ENCODE measurements around the gene OGFR. TPM values are rescaled to one million over a fixed set of nuclear protein-coding genes. Genes with fewer than 3 reads are reported as not detected.

The OGFR gene
- total and polyA plus RNA-seq, 2 donors (not counting 1 experiment from before 2014, with no cell fraction given): 71.7 to 102 TPM

DNA sequence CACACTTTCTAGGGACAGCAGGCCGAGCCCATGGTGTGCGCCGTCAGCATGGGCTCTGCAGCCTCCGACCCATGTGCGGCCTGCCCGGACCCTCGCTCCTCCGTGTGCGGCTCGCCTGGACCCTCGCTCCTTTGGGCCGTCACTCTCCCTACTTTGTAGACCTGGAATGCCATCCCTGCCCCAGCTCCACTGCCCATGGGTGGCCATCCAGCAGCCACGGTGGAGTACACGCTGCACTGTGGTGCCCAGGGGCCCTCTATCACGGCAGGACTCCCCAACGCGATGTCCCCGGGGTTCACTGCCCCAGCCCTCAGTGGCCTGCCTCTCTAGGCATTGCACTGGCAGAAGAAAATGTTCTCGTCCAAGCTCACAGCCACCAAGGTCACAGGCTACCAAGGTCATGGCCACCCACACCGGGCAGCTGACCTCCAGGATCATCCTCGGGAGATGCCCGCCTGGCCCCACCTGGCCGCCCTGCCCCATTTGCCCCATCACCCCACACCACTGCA, 32.5 kb upstream of the OGFR start:
- Histone ChIP-seq H3K79me2 (ENCODE audit: control insufficient read depth, insufficient read depth, low read length) (no peaks in the 10 kb centered on the region), H3K27me3 (replicated peaks in 1 of 4; ENCODE audit: control extremely low read depth in 1 of 4, control insufficient read depth in 3 of 4, insufficient read depth in 4 of 4, low read length in 3 of 4) (no peaks in the 10 kb centered on the region), H3K4me2 (replicated peaks; ENCODE audit: low read depth, low read length, poor library complexity, severe bottlenecking) (no peak overlapping the region), H3K4me1 (ENCODE audit: control insufficient read depth in 2 of 2, insufficient read depth in 2 of 2, low read length in 2 of 2) (peaks cover 15 to 24% of the 10 kb centered on the region in 2 donors), H3K4me3 (ENCODE audit: control extremely low read depth in 1 of 5, extremely low read depth in 1 of 5, insufficient read depth in 1 of 5, low read depth in 2 of 5, low read length in 4 of 5) (no peak overlapping the region), H3K27ac (ENCODE audit: low read length in 2 of 2) (no peak overlapping the region), H2AFZ (ENCODE audit: insufficient read depth, low read depth, low read length, poor library complexity, severe bottlenecking) (no peak overlapping the region), H3K9me3 (ENCODE audit: control extremely low read depth in 1 of 3, control insufficient read depth in 2 of 3, insufficient read depth in 1 of 3, low read length in 2 of 3) (peaks cover 0 to 15% (median 0%) of the 10 kb centered on the region in 3 donors), H3K9ac (ENCODE audit: low read length) (no peak overlapping the region), H3K36me3 (replicated peaks in 1 of 2; ENCODE audit: control extremely low read depth in 1 of 2, control insufficient read depth in 1 of 2, extremely low read depth in 1 of 2, insufficient read depth in 2 of 2, low read length in 1 of 2) (no peaks in the 10 kb centered on the region), H4K20me1 (ENCODE audit: control insufficient read depth, insufficient read depth, low read length, poor library complexity, severe bottlenecking) (no peaks in the 10 kb centered on the region)
- no peak overlapping the region for H3K27ac Mint-ChIP-seq
- POLR2A ChIA-PET: no interaction called here
- no peak for ATAC-seq (ENCODE audit: low read depth)
- TF ChIP-seq EZH2 (IDR thresholded peaks at IDR 0.05; ENCODE audit: borderline replicate concordance, insufficient read depth, low read depth, low read length, poor library complexity, severe bottlenecking): no peak
- TF ChIP-seq, protein P1, sequence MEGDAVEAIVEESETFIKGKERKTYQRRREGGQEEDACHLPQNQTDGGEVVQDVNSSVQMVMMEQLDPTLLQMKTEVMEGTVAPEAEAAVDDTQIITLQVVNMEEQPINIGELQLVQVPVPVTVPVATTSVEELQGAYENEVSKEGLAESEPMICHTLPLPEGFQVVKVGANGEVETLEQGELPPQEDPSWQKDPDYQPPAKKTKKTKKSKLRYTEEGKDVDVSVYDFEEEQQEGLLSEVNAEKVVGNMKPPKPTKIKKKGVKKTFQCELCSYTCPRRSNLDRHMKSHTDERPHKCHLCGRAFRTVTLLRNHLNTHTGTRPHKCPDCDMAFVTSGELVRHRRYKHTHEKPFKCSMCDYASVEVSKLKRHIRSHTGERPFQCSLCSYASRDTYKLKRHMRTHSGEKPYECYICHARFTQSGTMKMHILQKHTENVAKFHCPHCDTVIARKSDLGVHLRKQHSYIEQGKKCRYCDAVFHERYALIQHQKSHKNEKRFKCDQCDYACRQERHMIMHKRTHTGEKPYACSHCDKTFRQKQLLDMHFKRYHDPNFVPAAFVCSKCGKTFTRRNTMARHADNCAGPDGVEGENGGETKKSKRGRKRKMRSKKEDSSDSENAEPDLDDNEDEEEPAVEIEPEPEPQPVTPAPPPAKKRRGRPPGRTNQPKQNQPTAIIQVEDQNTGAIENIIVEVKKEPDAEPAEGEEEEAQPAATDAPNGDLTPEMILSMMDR (IDR thresholded peaks at IDR 0.05): no peak
- CTCF ChIA-PET: no interaction called here
- no peak overlapping the region for H3K4me3 Mint-ChIP-seq
- intact Hi-C loops (cut with micrococcal nuclease): no loop called here
- no peak for DNase-seq
- H3K27me3 Mint-ChIP-seq: peaks cover 6% of the 10 kb centered on the region
- WGBS (ENCODE audit: insufficient coverage): 96% methylated on average over 23 of the region's 23 CpGs
- H3K4me1 Mint-ChIP-seq: peaks cover 19% of the 10 kb centered on the region
- H3K9me3 Mint-ChIP-seq (ENCODE audit: insufficient read depth): no peaks in the 10 kb centered on the region

DNA sequence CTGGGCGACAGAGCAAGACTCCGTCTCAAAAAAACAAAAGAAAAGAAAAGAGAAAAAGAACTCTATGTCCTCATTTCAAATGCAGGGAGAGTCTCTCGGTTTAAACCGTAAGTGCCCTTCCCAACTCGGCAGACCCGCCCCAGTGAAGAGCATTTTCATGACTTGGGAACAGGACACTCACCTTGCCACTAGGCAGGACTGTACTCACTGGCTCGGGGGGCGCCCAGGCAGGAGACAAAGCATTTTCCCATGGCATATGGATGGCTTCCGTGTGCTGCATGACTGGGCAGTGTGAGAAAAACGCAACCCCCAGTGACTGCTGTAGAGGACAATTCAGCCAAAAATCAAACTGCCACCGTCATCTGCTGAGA, 32.0 kb upstream of the OGFR start:
- POLR2A ChIA-PET: no interaction called here
- 93% methylated on average over 11 of the region's 11 CpGs for WGBS (ENCODE audit: insufficient coverage)
- peaks cover 0 to 20% (median 0%) of the 10 kb centered on the region in 3 donors for H3K9me3 ChIP-seq (ENCODE audit: control extremely low read depth in 1 of 3, control insufficient read depth in 2 of 3, insufficient read depth in 1 of 3, low read length in 2 of 3)
- intact Hi-C loops (cut with micrococcal nuclease): no loop called here
- no peak overlapping the region for H3K27ac ChIP-seq (ENCODE audit: low read length in 2 of 2)
- no peaks in the 10 kb centered on the region for H3K27me3 ChIP-seq (replicated peaks in 1 of 4; ENCODE audit: control extremely low read depth in 1 of 4, control insufficient read depth in 3 of 4, insufficient read depth in 4 of 4, low read length in 3 of 4)
- TF ChIP-seq, protein P1 (IDR thresholded peaks at IDR 0.05): no peak
- no peak for TF ChIP-seq EZH2 (IDR thresholded peaks at IDR 0.05; ENCODE audit: borderline replicate concordance, insufficient read depth, low read depth, low read length, poor library complexity, severe bottlenecking)
- no peak overlapping the region for H3K9ac ChIP-seq (ENCODE audit: low read length)
- no peak overlapping the region for H2AFZ ChIP-seq (ENCODE audit: insufficient read depth, low read depth, low read length, poor library complexity, severe bottlenecking)
- no peak overlapping the region for H3K27ac Mint-ChIP-seq
- H3K36me3 ChIP-seq (replicated peaks in 1 of 2; ENCODE audit: control extremely low read depth in 1 of 2, control insufficient read depth in 1 of 2, extremely low read depth in 1 of 2, insufficient read depth in 2 of 2, low read length in 1 of 2): no peaks in the 10 kb centered on the region
- DNase-seq (no peak), ATAC-seq (ENCODE audit: low read depth) (no peak)
- CTCF ChIA-PET: no interaction called here
- H3K9me3 Mint-ChIP-seq (ENCODE audit: insufficient read depth): no peaks in the 10 kb centered on the region
- no peaks in the 10 kb centered on the region for H4K20me1 ChIP-seq (ENCODE audit: control insufficient read depth, insufficient read depth, low read length, poor library complexity, severe bottlenecking)
- peaks cover 6% of the 10 kb centered on the region for H3K27me3 Mint-ChIP-seq
- no peak overlapping the region for H3K4me3 Mint-ChIP-seq
- H3K4me1 ChIP-seq (ENCODE audit: control insufficient read depth in 2 of 2, insufficient read depth in 2 of 2, low read length in 2 of 2): peaks cover 17 to 25% of the 10 kb centered on the region in 2 donors
- H3K79me2 ChIP-seq (ENCODE audit: control insufficient read depth, insufficient read depth, low read length): no peaks in the 10 kb centered on the region
- H3K4me3 ChIP-seq (ENCODE audit: control extremely low read depth in 1 of 5, extremely low read depth in 1 of 5, insufficient read depth in 1 of 5, low read depth in 2 of 5, low read length in 4 of 5): no peak overlapping the region
- H3K4me1 Mint-ChIP-seq: peaks cover 21% of the 10 kb centered on the region
- no peak overlapping the region for H3K4me2 ChIP-seq (replicated peaks; ENCODE audit: low read depth, low read length, poor library complexity, severe bottlenecking)

All from B cell (primary cell).